ENCODE measurements around the gene C14orf93.

The C14orf93 gene

GRCh38 chr14:22993517-22993916, 16.4 kb downstream of the C14orf93 start:
- no peak for DNase-seq (ENCODE audit: low read depth)

- no peak for DNase-seq (ENCODE audit: low read depth)
These were observed 18.1 kb downstream of the C14orf93 start for GRCh38 chr14:22991852-22992251.

- no peak for DNase-seq (ENCODE audit: low read depth)
These were observed 22.7 kb downstream of the C14orf93 start for GRCh38 chr14:22987291-22987690.

DNA sequence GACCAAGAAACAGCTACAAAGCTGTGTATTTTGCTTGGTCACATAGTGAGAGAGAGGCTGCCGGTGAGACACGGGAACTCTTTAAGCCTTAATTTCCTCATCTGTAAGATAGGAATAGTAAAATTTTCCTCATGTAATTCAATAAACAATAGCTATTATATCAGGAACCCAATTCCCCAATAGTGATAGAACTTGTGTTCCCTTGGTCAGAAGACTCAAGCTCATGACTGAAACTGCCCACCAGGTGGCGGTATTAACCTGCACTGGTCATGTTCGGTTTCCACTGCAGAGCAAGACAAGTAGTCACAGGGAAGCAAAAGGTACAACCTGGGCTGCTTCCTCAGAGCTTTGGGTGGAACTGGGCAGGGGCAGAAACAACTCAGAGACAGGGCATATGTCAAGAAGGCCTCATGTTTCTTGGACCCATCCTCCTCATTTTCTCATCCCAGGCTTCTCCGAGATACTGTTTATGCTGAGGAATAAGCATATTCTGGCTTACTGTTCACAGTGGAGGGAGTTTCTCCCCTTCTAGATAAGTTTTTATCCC, 23.4 kb downstream of the C14orf93 start:
- DNase-seq (ENCODE audit: low read depth), result peak; percentile 74

DNA sequence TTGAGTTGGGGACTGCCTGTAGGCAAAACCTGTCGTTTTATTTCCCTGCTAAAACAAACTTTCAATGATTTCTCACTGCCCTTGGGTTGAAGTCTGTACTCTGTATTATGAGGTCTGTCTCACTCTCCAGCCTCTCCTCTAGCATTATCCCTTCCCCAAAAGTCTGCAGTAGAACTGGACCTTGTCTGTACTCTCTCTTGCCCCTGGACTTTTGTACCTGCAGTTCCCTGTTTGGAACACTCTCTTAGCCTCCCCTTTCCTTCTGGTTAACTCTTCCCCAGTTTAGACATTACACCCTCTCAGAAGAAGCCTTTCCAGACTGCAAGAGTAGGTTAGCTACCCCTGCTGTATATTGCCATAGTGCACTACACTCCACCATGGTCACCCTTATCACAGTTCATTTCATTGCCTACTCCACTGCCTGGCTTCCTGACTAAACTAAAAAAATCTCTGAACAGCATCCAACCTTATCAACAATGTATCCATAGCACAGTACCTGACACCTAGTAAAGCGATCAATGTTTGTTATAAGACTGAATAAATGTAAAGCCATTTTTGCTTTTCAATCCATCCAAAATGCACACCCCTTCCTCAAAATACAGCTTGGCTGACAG, 23.9 kb downstream of the C14orf93 start:
- DNase-seq (ENCODE audit: low read depth), result no peak

- DNase-seq (ENCODE audit: low read depth), result no peak
These were observed 24.8 kb downstream of the C14orf93 start for GRCh38 chr14:22984959-22985658.

- DNase-seq (ENCODE audit: low read depth), result peak; percentile 44
These were observed 27.3 kb downstream of the C14orf93 start, which contains the start of gene AJUBA for GRCh38 chr14:22982477-22983245. Gene AJUBA (minus strand): TSS chr14:22982551. CDS start chr14:22982266, 285 bp downstream.

DNA sequence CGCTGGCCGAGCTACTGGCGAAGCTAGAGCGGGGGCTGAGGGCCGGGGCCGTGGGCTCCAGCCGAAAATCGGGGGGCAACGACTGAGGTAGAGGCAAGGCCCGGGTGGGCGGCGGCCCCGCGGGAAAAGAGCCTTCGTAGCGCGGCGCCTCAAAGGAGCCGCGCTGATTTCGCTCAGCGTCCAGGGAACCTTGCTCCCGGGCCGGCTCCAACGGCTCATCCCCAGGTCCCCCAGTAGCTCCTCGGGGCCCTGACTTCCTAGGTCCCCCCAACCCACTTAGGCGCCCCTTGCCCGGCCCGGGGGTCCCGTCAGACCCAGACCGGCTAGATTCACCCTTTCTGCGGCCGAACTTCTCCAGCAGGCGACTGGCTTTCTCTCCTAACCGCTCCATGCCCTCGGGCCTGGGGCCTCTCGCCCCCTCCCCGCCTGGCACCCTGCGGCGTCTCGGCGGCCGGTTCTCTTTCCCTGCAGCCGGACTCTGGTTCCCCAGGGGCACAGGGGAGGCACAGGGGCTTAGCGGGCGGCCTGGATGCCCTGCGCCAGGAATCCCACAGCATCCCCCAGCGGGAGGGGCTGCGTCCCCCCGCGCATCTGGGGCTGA, 28.0 kb downstream of the C14orf93 start:
- no peak for DNase-seq (ENCODE audit: low read depth)

DNA sequence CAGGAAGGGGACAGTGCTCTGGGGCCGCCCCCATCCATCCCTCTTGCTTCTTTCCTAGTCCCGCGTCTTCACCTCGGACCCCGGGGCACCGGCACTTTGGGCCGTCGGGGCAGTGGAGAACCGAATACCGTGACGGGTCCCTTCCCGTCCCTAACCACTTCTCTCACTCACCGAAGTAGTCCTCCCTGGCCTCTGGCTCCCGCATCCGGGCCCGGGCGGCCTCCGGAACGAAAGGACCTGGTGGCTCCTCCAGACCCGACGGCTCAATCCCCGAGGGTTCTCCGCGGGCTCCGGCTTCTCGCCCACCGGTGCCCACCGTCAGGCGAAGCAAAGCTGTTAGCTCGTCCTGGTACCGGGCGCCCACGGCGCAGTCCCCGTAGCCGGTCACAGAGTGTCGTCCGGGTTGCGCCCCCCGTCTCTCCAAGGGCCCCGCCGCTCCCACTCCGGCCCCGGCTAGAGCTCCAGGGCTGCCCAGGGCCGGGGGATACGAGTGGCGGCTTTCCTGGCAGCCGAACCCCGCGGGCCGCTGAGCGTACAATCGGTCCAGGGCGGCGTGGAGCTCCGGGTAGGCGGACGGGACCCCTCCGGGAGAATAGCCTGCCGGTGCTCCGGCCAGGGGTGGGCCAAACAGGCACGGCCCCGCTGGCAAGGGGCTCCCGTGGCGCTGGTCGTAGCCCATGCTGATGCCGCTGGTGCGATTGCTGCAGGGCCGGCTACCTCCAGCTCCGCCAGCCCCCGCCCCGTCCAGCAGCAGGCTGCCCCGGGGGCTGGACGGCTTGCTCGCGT, 28.7 kb downstream of the C14orf93 start:
- no peak for DNase-seq (ENCODE audit: low read depth)

GRCh38 chr14:22980672-22981089, 29.3 kb downstream of the C14orf93 start:
- DNase-seq (ENCODE audit: low read depth), result peak; percentile 12

DNA sequence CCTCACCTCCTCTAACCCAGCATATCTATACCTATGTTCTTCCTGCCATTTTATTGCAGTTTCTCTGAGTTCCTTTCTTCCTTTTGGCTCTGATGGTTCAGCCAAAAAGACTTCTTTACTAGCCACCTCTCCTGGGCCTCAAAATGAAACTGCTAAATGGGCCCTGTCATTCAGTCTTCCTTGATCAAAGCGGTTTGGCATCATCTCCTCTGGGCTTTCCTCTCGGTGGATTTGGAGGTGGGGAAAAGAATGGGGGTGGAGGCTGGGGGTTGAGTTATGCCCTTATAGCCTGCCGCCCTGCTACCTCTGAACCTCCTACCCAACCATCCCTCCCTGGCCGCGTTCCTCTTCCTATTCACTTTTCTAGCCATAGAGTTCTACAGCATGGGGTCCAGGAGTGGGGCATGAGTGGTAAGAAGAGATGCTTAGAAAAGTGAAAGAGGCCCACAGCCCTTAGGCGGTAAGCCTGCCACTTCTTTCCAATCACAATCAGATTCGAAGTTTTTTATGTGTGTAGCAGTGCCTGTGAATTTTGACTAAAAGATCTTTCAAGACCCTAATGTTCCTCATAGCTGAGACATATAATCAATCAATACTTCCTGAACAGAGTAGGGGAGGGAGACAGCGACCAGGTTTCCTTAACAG, 30.1 kb downstream of the C14orf93 start:
- DNase-seq (ENCODE audit: low read depth), result no peak

GRCh38 chr14:22978981-22979671, 30.8 kb downstream of the C14orf93 start:
- DNase-seq (ENCODE audit: low read depth), result no peak

- no peak for DNase-seq (ENCODE audit: low read depth)
These were observed 31.5 kb downstream of the C14orf93 start for GRCh38 chr14:22978487-22978837.

- DNase-seq (ENCODE audit: low read depth), result no peak
These were observed 32.1 kb downstream of the C14orf93 start for GRCh38 chr14:22977684-22978486.

GRCh38 chr14:22977434-22977683, 32.6 kb downstream of the C14orf93 start:
- no peak for DNase-seq (ENCODE audit: low read depth)

- no peak for DNase-seq (ENCODE audit: low read depth)
These were observed 33.1 kb downstream of the C14orf93 start for GRCh38 chr14:22976620-22977433.

DNA sequence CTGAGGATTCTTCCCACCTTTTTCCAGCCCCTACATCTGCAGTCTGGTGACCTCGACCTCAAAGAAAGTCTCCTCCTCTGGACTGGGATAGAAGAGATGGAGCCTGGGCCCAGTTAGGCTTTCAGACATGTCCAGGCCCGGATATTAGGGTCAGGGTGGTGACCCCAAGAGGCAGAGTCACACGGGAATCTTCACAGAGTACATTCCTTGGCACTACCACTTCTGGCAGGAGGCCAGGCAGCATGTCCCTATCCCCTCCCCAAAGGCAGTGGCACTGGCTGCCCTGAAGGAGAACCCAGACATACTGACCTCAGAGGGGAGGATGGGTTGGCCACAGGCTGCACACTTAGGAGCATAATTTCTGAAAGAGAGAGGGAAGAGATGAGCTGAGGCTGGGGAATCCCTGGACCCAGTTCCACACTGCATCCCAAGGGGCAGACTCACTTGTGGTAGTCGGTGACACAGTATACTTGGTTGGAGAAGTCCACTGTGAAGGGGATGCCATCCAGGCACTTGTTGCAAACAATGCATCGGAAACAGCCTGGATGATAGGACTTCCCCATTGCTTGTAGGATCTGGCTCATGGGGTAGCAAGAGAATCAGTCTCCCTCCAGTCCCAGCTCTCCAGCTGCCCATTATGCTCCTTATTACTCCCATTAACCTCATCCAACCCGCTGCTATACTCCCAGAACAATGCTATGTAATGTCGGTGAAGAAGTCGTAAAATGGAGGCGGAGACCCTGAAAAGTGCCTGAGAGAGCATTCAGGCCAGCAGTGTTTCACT, 35.2 kb downstream of the C14orf93 start:
- no peak for DNase-seq (ENCODE audit: low read depth)
